Measurements from ENCODE around the gene GLOD5.
"Not testable (repeated sequence)": the region's sequence is repeated elsewhere in the genome, so short reads cannot be mapped to it uniquely, and the experiment has no call there.

Gene GLOD5

DNA sequence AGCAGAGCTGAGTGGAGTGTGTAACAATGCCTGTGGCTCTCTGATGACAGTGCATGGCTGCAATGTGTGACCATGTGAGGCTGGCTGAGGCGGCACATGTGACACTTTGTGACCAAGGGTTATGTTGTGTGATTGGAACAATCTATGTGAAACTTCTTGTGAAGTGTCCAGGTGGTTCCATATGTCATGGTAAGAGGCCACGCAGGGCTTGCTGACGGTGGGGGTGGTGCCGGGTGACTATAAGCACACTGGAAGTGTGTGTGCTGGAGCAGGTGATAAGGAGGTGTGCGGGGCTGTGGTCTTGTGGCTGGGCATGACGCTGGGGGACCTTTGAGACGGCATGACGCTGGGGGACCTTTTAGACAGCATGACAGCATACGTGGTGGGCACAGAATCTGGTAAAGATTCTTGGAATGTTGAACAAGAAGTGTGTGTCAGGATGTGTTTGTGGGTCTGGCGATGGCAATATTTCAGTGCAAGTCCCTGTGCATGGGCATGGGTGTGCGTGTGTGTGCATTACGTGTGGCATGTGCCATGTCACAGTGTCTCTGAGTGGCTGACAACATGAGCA lies 32.9 kb downstream of the GLOD5 start:
- DNase-seq (ENCODE audit: low read depth), result no peak

DNA sequence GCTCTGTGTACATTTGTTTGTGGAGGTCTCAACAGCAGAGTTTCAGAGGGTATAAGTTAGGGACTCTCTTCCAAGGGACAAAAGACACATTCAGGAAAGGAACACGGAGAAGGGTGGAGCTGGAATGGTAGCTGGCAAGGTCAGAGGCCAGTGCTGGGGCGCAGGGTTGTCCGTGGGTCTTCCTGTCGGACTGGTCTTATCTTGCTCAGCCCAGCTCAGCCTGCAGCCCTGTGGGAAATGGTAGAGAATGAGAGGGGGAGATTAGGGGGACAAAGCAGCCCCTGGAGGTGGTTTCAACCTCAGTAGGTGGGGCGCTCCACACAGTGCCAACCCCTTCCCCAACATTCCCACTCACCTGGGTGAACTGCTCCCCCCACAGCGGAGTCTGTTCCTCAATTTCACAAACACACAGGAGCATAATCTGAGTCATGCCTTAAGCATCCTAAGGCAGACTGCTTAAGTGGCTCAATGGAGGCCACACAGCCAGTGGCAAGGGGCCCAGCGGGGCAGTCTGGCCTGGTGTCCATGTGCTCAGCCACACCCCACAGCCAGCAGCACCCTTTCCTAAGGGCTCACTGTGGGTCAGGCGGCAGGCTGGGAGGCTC lies 33.5 kb downstream of the GLOD5 start:
- no peak for DNase-seq (ENCODE audit: low read depth)

DNA sequence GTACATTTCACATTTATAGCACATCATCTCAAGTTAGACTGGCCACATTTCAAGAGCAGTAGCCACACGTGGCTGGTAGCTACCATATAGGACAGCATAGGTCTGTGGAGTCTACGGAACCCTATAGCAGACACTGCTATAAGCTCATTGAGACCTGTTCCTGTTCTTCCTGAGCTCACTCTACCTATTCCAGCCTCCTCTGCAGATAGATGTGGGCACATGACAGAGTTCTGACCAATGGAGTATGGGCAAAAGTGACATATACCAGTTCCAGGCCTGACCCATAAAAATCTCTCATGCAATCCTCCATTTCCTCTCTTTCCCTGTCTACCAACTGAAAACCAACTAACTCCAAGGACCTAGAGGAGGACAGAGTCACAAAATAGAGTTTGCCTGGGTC lies 36.8 kb downstream of the GLOD5 start:
- no peak for DNase-seq (ENCODE audit: low read depth)

DNA sequence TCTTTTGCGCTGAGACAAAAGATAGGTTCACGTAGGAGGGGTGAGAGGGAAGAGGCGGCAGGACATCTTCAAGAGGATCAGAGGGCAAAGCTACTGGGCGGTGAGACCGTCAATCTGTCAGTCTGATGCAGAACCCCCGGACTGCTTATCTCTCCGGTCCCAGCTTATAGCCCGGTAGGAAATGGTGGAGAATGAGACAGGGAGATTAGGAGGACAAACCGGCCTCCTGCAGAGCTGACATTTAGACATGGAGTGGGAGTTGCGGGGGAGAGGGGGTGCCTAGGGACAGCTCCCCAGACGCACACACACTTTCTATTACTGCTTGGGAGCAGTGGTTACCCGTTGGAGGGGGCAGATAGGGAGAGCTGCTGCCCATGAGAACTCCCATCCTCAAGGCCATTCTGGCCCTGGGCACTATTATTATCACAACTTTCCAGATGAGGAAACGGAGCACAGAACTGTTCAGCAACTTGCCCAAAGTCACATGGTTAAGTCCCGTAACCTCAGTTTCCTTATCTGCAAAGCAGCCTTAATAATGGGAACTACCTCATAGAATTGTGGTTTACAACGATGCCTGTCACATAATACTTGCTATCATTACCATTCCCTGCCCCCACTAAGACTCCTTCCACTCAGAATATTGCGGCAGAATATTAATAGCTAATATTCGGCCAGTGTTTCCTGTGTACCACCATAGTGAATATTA lies 39.2 kb downstream of the GLOD5 start:
- no peak for DNase-seq (ENCODE audit: low read depth)

DNA sequence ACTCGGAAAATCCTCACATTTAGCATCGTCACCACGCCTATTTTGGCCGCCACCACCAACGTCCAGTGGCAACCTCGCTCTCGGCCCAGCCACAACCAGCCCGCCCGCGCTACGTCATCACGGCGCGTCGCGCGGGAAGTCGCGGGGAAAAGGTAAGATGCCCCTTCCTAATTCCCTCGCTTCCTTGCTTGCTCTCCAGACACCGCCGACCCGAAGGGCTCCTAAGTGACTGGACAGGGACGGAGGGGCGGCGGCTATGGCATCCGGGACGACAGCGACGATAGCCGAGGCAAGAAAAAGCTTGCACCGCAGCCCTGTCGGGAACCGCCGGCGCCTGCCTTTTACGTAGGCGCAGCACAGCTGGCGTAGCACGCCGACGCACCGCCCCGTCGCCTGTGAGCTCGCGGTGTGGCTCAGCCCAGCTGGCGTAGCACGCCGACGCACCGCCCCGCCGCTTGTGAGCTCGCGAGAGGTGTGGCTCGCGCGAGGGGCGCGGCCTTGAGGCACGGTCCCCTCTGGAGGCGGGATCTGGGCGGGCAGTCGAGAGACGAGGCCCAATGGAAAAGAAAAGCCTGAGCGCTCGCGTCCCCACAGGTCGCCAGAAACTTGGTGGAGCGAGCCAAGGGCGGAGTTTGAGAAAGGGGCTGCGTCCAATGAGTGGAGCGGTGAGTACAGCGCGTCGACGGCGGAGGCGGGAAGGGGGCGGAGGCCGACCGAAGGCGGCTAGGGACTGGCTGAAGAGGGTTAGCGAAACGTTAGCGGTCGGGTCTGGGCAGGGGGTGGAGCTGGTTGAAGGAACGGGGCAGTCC lies 39.9 kb downstream of the GLOD5 start, which contains the start of gene HDAC6:
Gene HDAC6 (plus strand): TSS at position 788 of the 809 bp plus-strand sequence. CDS start 626 bp downstream, outside the sequence.
- peak; percentile 91 for DNase-seq (ENCODE audit: low read depth)

DNA sequence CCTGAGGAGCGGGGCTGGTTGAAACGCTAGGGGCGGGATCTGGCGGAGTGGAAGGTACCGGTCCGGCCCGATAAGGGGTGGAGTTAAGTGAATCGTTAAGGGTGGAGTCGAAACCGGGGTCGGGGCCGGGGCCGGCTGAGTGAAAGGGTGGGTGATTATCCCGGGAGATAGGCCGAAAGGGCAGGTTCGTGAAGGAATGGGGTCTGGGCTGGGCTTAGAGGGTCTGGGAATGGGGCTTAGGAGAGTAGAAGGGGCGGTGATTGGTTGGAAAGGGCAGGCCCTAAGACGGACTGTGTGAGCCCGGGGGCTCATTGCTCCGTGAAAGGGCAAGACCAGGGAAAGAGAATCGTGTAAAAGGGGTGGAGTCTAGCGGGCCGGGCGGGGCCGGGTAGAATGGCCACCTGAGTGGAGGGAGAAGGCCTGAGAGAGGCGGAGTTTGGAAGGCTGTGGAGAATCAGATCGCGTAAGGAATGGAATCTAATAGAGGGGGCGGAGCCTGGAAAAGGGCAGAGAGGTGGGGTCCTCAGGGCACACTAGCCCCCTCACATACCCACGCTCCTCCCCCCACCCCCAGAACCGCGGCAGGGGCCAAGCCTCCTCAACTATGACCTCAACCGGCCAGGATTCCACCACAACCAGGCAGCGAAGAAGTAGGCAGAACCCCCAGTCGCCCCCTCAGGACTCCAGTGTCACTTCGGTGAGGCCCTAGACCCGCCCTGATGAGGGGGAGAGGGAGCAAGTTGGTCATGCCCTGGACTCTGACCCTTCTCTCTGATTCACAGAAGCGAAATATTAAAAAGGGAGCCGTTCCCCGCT lies 40.8 kb downstream of the GLOD5 start:
- DNase-seq (ENCODE audit: low read depth), result peak; percentile 24

DNA sequence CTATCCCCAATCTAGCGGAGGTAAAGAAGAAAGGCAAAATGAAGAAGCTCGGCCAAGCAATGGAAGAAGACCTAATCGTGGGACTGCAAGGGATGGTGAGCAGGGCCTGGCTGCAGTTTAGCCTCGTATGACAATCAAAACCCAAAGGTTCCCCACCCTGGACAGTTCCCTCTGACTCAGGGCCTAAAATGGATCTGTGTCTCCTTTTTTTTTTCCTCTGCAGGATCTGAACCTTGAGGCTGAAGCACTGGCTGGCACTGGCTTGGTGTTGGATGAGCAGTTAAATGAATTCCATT lies 41.3 kb downstream of the GLOD5 start:
- DNase-seq (ENCODE audit: low read depth), result no peak

DNA sequence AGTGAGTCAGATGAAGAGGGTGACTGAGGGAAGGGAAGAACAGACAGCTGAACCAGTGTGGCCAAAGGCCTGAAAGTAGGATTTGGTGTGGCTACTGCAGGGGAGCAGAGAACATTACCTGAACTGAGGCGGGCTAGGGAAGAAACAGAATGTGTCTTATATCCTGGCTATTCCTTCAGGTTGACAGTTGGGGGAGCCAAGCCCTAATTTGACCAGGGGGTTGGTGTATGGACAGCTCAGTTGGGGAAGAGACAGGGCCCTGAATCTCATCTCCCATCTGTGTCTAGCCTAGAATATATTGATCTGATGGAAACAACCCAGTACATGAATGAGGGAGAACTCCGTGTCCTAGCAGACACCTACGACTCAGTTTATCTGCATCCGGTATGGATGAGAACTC lies 44.5 kb downstream of the GLOD5 start:
- DNase-seq (ENCODE audit: low read depth), result no peak

DNA sequence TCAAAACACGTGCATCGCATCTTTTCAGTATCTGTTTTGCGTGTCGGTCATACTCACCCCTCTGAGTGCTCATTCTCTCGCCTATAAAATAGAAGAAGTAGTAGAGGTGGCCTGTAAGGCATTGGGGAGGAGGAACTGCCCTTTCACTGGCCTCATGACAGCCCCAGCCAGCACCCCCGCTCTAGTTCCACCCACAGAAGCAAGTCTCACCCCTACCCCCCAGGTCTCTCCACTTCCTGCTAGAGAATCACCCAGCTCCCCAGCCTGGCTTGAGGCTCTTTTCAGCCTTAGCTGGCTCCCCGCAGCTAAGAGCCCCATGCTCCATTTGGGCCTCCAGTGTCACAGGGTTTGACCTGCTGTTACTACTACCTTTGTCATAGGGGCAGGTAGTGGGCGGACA lies 52.1 kb downstream of the GLOD5 start:
- DNase-seq (ENCODE audit: low read depth), result no peak

DNA sequence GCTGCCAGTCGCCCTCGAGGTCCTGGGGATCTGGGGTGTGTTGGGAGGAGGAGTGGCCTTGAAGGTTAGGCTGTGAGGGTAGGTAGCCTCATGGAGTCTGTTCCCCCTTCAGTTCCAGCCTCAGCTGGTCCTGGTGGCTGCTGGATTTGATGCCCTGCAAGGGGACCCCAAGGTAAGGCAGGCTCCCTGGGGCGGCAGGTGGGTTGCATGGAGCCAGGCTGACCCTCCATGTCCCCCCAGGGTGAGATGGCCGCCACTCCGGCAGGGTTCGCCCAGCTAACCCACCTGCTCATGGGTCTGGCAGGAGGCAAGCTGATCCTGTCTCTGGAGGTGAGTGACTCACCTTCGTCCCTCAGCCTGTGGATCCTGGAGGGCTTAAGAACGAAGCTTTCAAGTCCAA lies 53.2 kb downstream of the GLOD5 start:
- no peak for DNase-seq (ENCODE audit: low read depth)

DNA sequence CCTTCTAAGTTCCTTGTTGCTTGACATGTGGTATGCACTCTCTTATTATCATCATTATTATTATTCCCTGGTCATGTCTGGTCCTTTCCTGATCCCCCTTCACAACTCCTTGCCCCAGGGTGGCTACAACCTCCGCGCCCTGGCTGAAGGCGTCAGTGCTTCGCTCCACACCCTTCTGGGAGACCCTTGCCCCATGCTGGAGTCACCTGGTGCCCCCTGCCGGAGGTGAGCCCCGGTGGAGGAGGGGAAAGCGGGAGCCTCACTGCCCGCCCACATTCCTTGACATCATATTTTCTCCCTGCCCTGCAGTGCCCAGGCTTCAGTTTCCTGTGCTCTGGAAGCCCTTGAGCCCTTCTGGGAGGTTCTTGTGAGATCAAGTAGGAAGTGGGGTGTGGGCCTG lies 53.7 kb downstream of the GLOD5 start:
- no peak for DNase-seq (ENCODE audit: low read depth)

DNA sequence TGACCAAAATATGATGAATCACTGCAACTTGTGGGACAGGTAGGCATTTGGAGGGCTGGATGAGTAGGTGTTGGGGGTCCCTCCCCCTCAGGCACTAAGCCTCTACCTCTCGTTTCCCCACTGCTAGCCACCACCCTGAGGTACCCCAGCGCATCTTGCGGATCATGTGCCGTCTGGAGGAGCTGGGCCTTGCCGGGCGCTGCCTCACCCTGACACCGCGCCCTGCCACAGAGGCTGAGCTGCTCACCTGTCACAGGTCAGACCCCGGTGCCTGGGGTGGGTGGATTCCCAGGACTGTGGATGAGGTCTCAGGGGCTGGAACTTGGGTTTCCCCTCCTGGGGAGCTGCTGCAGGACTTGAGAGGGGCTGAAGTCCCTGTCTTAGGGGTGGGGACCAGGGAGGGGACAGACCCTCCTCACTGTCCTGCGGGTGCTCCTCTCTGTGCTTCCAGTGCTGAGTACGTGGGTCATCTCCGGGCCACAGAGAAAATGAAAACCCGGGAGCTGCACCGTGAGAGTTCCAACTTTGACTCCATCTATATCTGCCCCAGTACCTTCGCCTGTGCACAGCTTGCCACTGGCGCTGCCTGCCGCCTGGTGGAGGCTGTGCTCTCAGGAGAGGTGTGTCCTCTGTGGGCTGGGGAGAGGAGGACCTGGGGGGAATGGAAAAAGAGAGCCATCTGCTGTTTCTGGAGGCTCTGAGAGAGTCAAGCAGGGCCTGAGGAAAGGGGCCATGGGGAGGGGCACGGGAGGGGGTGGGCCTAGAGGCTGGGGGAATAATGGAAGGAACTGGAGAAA lies 54.7 kb downstream of the GLOD5 start:
- DNase-seq (ENCODE audit: low read depth), result no peak

DNA sequence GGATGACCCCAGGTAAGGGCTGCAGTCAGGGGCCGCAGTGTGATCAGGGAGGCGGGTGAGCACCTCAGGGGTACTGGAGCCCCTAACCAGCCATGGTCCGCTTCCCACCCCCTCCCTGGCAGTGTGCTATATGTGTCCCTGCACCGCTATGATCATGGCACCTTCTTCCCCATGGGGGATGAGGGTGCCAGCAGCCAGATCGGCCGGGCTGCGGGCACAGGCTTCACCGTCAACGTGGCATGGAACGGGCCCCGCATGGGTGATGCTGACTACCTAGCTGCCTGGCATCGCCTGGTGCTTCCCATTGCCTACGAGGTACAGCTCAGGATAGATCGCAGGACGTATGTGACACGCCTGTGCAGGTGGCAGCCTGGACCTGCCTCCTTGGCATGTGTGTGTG lies 56.6 kb downstream of the GLOD5 start:
- no peak for DNase-seq (ENCODE audit: low read depth)

DNA sequence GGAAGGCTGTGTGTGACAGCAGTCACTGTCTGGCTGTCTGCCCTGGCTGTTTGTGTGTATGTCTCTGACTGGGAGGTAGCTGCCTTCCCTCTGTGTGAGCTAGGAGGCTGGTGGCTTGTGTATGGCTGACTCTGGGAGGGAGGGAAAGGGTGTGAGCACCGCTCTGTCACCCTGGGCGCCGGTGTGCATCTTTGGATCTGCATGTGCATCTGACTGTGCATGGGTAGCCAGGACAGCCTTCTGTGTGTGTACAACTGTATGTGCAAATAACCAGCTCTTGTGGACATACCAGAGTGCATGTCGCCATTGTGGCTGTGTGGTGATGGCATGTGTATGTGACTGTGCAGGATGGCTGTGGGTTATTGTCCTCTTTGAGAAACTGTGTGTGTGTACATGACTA lies 57.3 kb downstream of the GLOD5 start:
- DNase-seq (ENCODE audit: low read depth), result no peak

DNA sequence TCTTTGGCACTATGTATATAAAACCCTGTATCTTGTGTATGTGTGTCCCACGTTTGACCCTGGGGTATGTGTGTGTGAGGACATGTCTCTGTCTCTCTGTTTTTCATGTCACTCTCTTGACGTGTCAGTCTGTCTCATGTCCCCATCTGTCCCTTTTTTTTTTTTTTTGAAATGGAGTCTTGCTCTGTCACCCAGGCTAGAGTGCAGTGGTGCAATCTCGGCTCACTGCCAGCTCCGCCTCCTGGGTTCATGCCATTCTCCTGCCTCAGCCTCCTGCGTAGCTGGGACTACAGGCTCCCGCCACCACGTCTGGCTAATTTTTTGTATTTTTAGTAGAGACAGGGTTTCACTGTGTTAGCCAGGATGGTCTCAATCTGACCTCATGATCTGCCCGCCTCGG lies 57.8 kb downstream of the GLOD5 start:
- DNase-seq (ENCODE audit: low read depth), result not testable (repeated sequence)

DNA sequence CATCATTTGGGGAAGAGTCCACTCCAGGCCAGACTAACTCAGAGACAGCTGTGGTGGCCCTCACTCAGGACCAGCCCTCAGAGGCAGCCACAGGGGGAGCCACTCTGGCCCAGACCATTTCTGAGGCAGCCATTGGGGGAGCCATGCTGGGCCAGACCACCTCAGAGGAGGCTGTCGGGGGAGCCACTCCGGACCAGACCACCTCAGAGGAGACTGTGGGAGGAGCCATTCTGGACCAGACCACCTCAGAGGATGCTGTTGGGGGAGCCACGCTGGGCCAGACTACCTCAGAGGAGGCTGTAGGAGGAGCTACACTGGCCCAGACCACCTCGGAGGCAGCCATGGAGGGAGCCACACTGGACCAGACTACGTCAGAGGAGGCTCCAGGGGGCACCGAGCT lies 61.5 kb downstream of the GLOD5 start:
- no peak for DNase-seq (ENCODE audit: low read depth)

Measured in T follicular helper cell (primary cell).